Fibroblast of the aortic adventitia (primary cell): ENCODE measurements around the gene KLF4. TPM values are rescaled to one million over a fixed set of nuclear protein-coding genes. Genes with fewer than 3 reads are reported as not detected.
"Not testable (repeated sequence)": the region's sequence is repeated elsewhere in the genome, so short reads cannot be mapped to it uniquely, and the experiment has no call there.

Experiments used
- DNase-seq: peaks from one replicate; pipeline ENCODE4 v3.0.0-alpha.2; 2010; ENCODE audit warnings: low read depth
- H3K4me3 ChIP-seq: 2 replicates; pipeline ENCODE4 v1.5.1; 2011; ENCODE audit warnings: low read depth, mild to moderate bottlenecking, control low read depth, low read length, moderate library complexity
- total RNA-seq: library from RNA; depleted of rRNA; stranded (reverse); fragments of >200 nt; gene quantifications from 2 replicates; pipeline ENCODE4 v1.2.3, GENCODE V29; 2012; ENCODE audit warnings: low replicate concordance
- TF ChIP-seq, protein P1 (sequence below): IDR thresholded peaks from 2 replicates; pipeline ENCODE4 v1.5.1; 2011; ENCODE audit warnings: mild to moderate bottlenecking, low read length, control low read depth, inconsistent platforms; ENCODE audit not compliant: insufficient read depth

KLF4 gene
- total RNA-seq, 1 donor = 43.9 TPM

DNA sequence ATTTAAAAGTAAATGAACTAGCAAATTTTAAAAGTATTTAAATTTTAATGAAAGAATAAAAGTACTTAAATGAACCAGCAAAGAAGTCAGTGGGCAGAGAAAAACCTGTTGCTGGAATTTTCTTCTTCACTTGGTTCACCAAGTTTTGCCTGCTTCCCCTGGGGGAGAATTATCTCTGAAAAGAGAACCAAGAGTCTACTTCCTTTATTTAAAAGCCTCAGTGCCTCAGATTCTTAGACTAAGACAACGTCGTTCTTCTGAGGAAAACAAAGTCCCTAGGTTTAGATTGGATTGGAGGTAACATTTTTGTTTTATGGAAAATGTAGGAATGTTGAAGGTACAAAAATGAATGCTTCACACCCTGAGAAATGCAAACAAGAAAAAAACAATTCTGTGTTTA, 7.4 kb upstream of the KLF4 start:
- no peak for DNase-seq
- TF ChIP-seq, protein P1, sequence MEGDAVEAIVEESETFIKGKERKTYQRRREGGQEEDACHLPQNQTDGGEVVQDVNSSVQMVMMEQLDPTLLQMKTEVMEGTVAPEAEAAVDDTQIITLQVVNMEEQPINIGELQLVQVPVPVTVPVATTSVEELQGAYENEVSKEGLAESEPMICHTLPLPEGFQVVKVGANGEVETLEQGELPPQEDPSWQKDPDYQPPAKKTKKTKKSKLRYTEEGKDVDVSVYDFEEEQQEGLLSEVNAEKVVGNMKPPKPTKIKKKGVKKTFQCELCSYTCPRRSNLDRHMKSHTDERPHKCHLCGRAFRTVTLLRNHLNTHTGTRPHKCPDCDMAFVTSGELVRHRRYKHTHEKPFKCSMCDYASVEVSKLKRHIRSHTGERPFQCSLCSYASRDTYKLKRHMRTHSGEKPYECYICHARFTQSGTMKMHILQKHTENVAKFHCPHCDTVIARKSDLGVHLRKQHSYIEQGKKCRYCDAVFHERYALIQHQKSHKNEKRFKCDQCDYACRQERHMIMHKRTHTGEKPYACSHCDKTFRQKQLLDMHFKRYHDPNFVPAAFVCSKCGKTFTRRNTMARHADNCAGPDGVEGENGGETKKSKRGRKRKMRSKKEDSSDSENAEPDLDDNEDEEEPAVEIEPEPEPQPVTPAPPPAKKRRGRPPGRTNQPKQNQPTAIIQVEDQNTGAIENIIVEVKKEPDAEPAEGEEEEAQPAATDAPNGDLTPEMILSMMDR = no peak
- H3K4me3 ChIP-seq = no peak overlapping the region

DNA sequence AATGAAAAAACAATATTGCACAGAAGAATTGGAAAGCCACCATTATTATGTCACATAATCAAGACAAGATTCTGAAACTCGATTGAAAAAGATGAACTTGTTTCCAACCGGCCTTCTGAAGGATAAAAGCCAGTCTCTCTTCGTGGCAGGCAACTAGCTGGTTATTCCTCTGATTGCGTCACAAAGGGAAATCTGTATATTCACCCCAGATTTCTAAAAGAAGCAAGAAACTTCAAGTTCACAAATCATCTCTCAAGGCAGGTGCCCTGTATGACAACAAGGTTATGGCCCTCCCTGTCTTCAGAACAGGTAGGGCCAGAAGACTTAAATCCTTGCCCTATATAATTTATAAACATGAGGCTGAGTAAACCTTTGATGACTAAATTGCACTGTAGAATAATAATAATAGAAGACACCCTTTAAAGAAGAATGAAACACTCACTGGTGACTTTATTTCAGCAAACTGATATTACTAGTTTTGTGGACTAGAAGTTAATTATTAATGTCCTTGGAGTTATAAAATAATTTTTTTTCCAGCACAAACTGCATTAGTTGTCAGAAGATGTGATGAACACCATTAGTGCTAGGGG, 2.9 kb upstream of the KLF4 start:
- DNase-seq = peak; percentile 66
- H3K4me3 ChIP-seq = no peak overlapping the region
- TF ChIP-seq, protein P1 = no peak

DNA sequence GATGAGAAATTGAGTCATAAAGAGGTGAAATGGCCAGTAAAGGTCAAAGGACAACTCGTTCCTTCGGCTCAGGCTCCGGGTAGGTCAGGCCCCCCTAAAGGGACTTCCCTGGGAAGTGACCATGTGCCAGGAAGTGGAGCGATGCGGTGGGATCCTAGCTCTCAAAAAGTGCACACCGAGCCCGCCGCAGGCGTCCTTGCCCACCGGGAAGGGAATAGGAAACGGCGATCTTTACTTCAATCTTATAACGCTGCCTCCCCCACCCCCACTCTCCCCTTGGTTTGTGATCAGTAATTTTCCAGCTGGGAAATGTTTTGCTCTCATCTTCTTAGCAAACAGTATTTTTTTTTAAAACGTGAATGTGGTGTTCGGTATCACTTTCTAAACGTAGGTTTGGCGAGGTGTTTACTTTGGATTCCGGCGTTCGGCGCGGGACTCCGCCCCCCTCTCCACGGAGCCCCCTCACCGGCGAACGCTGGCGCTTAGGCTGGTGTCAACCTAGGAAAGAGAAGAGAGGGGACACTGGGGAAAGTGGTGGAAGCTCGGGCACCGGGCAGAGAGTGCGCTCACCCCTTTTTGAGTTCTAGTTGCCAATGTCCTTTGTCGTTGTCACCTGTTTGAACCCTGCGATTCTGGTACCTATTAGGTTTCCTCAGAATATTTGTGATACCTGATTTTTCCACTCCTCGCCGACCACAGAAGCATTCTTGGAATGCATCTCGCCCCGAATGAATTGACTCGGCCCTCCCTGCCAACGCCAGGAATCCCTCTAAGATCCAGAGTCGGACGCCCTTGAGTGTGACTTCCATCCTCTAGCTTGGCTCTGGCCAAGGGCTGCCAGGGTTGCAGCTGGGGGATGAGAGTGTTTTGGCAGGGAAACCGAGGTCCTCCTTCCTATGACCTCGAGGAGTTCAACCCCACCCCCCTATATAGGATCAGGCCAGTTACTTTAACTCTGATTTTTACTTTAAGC, 1.8 kb upstream of the KLF4 start:
- no peak for DNase-seq
- H3K4me3 ChIP-seq = no peak overlapping the region
- TF ChIP-seq, protein P1 = no peak

DNA sequence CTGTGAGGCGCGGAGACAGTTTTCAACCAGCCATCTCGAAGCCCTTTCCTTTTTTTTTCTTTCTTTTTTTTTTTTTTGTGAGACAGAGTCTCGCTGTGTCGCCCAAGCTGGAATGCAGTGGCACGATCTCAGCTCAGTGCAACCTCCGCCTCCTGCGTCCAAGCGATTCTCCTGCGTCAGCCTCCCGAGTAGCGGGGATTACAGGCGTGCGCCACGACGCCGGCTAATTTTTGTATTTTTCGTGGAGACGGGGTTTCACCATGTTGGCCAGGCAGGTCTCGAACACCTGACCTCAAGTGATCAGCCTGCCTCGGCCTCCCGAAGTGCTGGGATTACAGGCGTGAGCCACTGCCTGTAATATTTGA, 1.0 kb upstream of the KLF4 start:
- H3K4me3 ChIP-seq = peak overlapping the region; percentile 72
- DNase-seq = not testable (repeated sequence)

DNA sequence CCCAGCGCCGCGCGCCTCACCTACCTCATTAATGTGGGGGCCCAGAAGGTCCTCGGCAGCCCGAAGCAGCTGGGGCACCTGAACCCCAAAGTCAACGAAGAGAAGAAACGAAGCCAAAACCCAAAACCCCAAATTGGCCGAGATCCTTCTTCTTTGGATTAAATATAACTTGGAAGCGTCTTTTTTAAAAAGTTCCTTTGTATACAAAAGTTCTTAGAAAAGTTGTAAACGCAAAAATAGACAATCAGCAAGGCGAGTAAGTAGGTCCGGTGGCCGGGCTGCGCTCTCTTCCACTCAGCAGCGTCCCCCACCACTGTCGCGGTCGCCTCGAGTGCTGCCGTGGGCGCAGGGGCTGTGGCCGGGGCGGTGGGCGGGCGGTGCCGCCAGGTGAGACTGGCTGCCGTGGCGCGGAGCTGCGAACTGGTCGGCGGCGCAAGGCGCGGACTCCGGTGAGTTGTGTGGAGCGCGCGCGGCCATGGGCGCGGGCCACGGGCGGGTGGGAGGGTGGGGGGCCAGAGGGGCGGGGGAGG, 360 bp downstream of the KLF4 start:
- TF ChIP-seq, protein P1 = no peak
- H3K4me3 ChIP-seq = peak overlapping the region; percentile 92
- DNase-seq = peak; percentile 34

DNA sequence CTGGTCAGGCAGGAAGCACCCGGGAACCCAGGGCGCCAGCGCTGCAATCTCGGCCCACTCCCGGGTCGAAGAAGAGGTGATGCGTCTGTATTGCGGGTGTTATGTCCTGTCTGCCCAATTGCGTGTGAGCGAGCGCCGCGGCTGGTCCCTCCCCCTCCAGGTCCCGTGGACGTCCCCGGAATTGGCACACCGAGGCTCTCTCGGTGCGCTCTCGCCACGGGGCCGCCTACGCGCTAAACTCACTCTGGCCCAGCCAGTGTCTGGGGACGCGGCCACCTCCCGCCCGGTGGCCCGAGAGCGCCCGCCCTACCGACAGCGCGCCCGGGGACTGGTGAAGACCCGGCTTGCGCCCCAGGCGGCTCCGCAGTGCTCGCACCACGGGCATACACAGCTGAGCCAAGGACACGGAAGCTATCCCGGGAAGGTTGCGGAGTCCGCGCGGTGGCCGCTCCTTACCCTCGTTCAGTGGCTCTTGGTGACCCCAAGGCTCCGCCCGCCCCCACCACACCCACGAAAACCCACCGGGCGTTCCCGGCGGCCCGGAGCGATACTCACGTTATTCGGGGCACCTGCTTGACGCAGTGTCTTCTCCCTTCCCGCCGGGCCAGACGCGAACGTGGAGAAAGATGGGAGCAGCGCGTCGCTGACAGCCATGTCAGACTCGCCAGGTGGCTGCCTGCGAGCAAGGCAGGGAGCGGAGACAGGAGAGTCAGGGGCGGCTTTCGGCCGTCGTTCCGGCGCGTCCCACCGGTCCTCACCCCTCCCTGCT, 1.0 kb downstream of the KLF4 start:
- TF ChIP-seq, protein P1 = no peak
- peak overlapping the region; percentile 92 for H3K4me3 ChIP-seq
- DNase-seq = peak; percentile 76
